HG03196 (cell line): ENCODE data around the gene STAB1.

Experiments
- ATAC-seq: cut with Tn5 transposase; IDR thresholded peaks from one replicate; pipeline ENCODE4 v1.9.1; 2021; ENCODE audit not compliant: unreplicated experiment

Gene STAB1

DNA sequence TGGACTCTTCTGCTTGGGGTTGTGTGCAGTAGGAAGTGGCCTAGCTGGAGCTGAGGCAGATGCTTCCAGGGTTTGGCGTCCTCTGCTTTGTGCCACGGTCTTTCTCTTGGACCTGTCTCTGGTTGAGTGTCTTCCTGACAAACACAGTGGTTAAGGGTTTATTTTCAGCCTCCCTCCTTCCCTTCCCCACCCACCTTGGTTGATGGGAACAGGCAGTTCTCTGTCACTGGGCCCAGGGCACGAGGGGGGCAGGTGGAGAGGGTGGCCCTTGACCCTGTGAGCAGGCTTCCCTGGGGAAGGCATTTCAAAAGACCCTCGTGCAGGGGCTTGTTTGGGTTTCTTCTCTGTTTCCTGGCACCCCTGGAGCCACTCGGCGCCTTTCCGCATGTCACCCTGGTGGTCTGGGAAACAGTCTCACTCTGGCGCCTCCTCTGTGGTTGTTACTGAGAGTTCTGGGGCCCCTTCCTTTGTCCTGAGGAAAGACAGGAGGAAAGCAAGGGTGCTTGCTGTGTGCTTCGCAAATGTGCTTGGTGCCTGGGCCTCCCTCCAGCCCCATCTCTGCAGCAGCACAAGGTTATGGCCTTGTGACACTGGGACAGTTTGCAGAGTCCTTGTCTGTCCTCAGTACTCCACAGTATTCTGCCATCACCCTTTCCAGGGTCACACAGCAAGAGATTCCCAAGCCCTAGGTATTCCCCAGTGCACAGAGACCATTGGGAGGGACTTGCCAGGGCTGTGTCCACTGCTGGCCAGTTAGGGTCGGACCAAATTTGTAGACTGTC is 10.3 kb upstream of the STAB1 start:
- ATAC-seq = no peak

- no peak for ATAC-seq
Observed at GRCh38 chr3:52487050-52487787, 7.9 kb upstream of the STAB1 start.

- ATAC-seq = no peak
Observed at GRCh38 chr3:52487788-52488691, 7.1 kb upstream of the STAB1 start.

GRCh38 chr3:52488746-52489145 is 6.4 kb upstream of the STAB1 start:
- no peak for ATAC-seq

DNA sequence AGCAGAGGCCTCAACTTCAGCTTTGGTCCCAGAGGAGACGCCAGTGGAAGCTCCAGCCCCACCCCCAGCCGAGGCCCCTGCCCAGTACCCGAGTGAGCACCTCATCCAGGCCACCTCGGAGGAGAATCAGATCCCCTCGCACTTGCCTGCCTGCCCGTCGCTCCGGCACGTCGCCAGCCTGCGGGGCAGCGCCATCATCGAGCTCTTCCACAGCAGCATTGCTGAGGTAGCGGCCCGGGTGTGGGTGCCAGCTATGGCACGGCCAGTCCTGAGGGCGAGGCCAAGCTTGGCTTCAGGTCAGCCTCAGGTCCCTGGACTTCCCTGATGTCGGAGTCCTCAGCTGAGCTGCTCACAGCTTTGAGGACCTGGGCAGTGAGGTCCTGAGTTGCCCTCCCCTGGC is 5.7 kb upstream of the STAB1 start:
- no peak for ATAC-seq

- no peak for ATAC-seq
Observed at GRCh38 chr3:52490035-52490938, 4.9 kb upstream of the STAB1 start.

GRCh38 chr3:52490939-52491526 is 4.1 kb upstream of the STAB1 start:
- no peak for ATAC-seq

GRCh38 chr3:52492059-52492458 is 3.1 kb upstream of the STAB1 start:
- no peak for ATAC-seq

DNA sequence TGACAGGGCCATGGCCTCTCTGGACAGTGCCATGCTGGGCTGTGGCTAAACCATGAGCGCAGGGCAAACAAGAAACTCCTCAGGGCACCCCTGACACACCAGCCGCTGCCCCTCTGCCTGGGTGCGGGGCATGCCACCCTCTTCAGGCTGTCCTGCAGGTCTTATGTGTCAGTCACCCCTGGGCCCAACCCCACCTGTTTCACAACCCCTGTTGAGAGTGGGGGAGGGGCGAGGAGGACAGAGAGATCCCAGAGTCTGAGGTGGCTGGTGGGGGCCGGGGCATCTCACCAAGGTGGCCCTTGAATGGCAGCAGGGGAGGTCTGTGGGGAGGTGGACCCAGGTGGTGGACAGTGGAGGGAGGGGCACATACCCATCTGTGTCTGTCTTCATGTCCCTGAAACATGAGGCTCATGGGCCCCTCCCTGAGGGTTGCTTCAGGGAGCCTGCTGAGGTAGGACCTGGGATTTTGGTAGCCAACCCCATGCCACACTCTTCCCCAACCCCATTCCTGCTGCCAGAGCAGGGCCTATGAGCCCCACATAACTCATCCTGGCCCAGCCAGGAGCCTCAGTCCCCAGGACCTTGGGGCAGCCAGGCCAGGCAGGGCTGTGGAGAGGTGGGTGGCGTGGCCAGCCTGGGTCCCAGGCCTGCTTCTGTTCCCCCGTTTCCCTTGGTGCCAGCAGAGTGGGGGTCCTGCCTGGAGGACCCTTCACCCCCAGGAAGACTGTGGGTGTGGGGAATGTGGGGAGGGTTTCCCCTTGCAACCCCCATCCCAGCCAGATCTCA is 1.7 kb upstream of the STAB1 start:
- ATAC-seq = no peak

- no peak for ATAC-seq
Observed at GRCh38 chr3:52494445-52494844, 693 bp upstream of the STAB1 start.

DNA sequence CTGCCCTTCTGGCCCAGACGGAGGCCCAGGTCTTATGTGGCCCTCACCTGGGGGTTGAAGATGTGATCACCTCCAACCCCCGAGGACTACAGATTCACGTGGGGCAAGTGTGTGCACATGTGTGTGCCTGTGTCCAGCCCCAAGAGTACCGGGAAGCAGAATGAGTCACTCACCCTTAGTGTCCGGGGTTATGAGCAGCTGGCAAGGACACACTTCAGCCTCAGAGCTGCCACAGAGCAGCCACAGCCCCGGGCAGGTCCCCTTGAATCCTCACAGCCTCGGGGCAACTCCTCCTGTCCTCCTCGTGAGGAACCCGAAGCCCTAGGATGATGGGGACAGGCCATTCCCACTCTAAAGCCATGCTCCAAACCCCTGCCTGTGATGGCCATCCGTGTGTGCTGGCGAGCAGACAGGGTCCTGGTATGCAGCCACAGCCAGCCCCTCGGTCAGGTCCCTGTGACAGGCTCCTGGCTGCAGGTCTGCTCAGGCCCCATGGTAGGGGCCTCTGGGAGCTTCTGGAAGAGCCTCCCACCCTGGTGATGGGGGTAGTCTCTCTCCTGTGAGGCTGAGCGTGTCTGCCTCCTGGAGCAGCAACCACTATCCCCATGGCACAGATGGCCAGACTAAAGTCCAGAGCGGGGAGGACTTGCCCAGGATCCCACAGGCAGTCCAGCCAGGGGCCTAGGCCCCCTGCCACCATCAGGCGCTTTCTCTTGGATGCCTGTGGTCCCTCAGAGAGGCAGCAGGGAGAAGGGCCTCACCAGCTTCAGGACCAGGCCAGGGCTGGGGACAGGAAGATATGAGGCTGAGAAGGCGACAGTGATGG is 852 bp downstream of the STAB1 start:
- ATAC-seq = no peak

- ATAC-seq = no peak
Observed at GRCh38 chr3:52498137-52499054, 3.3 kb downstream of the STAB1 start.

DNA sequence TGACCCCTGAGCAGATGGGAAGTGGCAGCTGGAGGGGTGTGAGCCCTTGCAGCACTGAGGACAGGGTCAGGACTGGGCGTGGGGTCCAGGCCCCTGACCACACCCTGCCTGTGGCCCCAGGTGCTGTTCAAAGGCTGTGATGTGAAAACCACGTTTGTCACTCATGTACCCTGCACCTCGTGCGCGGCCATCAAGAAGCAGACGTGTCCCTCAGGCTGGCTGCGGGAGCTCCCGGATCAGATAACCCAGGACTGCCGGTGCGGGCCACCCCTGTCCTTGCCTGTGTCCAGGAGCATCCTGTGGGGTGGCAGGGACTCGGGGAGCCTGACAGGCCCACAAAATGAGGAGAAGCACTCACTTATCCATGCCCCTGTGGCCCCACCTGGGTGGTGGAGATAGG is 5.9 kb downstream of the STAB1 start:
- ATAC-seq = no peak

GRCh38 chr3:52502001-52502400 is 6.9 kb downstream of the STAB1 start:
- no peak for ATAC-seq

DNA sequence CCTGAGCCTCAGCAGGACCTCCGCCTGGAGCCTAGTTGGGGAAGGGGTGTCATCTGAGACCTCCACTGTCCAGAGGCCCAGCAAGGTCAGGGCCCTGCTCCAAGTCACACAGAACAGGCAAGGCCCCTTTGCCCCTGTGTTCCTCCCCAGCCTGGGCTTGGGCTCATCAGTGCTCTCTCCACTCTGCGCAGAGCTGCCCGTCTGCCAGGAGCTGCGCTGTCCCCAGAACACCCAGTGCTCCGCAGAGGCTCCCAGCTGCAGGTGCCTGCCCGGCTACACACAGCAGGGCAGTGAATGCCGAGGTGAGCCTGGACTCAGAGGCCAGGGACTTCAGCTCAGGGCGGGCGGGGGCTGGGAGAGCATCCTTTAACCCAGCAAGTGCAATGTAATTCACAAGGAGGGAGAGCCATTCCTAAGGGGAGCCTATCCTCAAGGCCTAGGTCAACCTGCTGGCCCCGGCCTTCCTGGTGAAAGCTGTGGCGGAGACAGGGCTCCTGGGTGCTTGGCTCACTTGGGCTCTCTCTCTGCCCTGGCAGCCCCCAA is 7.7 kb downstream of the STAB1 start:
- ATAC-seq = no peak

DNA sequence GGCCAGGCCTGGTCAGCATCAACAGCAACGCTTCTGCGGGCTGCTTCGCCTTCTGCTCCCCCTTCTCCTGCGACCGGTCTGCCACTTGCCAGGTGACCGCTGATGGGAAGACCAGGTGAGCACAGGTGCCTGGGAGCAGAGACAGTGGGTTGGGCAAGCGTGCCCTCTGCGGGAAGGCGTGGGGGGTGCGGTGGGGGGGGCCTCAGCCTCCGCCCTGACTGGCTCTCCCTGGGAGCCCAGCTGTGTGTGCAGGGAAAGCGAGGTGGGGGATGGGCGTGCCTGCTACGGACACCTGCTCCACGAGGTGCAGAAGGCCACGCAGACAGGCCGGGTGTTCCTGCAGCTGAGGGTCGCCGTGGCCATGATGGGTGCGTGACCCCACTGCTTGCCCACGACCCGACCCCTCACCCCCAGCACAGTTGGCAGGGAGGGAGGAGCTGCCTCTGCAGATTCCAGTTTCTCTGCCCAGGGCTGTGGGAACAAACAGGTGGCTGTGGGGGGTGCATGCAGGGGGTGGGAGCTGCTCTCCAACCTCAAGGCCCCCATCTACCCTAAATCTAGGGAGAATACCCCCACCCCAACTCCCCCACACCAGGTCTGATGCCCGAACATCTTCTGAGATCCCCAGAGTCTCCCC is 8.8 kb downstream of the STAB1 start:
- no peak for ATAC-seq

GRCh38 chr3:52504977-52505376 is 9.8 kb downstream of the STAB1 start:
- ATAC-seq = no peak
